Measurements from ENCODE around the gene TAF6L. TPM values are rescaled to one million over a fixed set of nuclear protein-coding genes. Genes with fewer than 3 reads are reported as not detected.
"Not testable (repeated sequence)": the region's sequence is repeated elsewhere in the genome, so short reads cannot be mapped to it uniquely, and the experiment has no call there.

TAF6L gene
- total and polyA plus RNA-seq, 10 donors = 11.9 to 37.5 (median 22.4) TPM

DNA sequence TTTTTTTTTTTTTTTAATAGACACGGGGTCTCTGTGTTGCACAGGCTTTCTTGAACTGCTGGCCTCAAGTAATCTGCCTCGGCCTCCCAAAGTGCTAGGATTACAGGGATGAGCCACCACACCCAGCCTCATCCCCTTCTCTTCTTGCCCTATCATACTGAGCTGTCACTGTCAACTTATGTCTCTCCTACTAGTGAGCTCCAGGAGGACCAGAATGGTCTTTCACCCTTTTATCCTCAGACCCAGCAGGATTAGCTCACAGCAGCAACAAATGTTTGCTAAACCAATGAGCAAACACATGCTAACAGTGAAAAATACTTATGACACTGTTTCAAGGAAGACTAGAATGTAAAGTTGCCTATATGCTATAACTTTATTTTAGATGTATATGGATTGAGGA lies 40.5 kb downstream of the TAF6L start:
- WGBS, 5 donors = 77 to 92% (median 84%) methylated on average over 2 of the region's 2 CpGs
- H3K4me3 ChIP-seq = no peak overlapping the region
- H3K9me3 ChIP-seq = no peaks in the 10 kb centered on the region
- TF ChIP-seq POLR2AphosphoS5 (IDR thresholded peaks at IDR 0.05) (no peak), POLR2A (IDR thresholded peaks at IDR 0.05) (no peak)
- TF ChIP-seq, protein P1, sequence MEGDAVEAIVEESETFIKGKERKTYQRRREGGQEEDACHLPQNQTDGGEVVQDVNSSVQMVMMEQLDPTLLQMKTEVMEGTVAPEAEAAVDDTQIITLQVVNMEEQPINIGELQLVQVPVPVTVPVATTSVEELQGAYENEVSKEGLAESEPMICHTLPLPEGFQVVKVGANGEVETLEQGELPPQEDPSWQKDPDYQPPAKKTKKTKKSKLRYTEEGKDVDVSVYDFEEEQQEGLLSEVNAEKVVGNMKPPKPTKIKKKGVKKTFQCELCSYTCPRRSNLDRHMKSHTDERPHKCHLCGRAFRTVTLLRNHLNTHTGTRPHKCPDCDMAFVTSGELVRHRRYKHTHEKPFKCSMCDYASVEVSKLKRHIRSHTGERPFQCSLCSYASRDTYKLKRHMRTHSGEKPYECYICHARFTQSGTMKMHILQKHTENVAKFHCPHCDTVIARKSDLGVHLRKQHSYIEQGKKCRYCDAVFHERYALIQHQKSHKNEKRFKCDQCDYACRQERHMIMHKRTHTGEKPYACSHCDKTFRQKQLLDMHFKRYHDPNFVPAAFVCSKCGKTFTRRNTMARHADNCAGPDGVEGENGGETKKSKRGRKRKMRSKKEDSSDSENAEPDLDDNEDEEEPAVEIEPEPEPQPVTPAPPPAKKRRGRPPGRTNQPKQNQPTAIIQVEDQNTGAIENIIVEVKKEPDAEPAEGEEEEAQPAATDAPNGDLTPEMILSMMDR (IDR thresholded peaks at IDR 0.05 in 8 of 11, conservative IDR thresholded peaks at IDR 0.05 in 3 of 11) = no peak
- H3K27ac ChIP-seq = no peak overlapping the region
- H3K27me3 ChIP-seq (replicated peaks in 1 of 7) = no peaks in the 10 kb centered on the region
- intact Hi-C loops (cut with DNase I; ENCODE audit: low total_unique reads) = no loop called here
- H3K4me1 ChIP-seq = peaks cover 0 to 23% (median 4%) of the 10 kb centered on the region in 6 donors
- H3K36me3 ChIP-seq = peaks cover 0 to 60% (median 5%) of the 10 kb centered on the region in 6 donors
- DNase-seq = no peak

GRCh38 chr11:62816557-62816956 lies 45.4 kb downstream of the TAF6L start:
- Histone ChIP-seq H3K27ac (peak overlapping the region in 7 of 8 donors; percentile 52 to 86 (median 78)), H3K4me1 (peaks cover 0 to 20% (median 0%) of the 10 kb centered on the region in 6 donors), H3K36me3 (peaks cover 0 to 94% (median 40%) of the 10 kb centered on the region in 6 donors), H3K4me3 (no peak overlapping the region), H3K9me3 (no peaks in the 10 kb centered on the region), H3K27me3 (replicated peaks in 1 of 7) (no peaks in the 10 kb centered on the region)
- intact Hi-C loops (cut with DNase I; ENCODE audit: low total_unique reads) = no loop called here
- WGBS, 5 donors = 45 to 84% (median 73%) methylated on average over 7 to 8 of the region's 8 CpGs
- TF ChIP-seq POLR2AphosphoS5 (IDR thresholded peaks at IDR 0.05) = no peak
- TF ChIP-seq, protein P1 (IDR thresholded peaks at IDR 0.05 in 8 of 11, conservative IDR thresholded peaks at IDR 0.05 in 3 of 11) = no peak
- TF ChIP-seq POLR2A (IDR thresholded peaks at IDR 0.05) = no peak
- no peak for DNase-seq

DNA sequence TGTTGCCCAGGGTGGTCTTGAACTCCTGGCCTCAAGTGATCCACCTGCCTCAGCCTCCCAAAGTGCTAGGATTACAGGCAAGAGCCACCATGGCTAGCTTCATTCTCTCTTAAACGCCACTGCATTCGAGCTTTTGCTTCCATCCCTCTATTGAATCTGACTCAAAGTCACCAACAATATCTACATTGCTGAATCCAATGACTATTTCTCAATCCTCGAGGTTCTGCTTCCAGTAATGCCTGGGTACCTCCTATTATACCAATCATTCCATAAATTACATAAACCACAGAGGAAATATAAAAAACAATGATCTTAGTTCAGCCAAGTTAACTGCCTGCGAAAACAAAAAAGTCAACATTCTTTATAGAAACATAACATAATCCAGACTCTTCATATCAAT lies 45.9 kb downstream of the TAF6L start:
- TF ChIP-seq, protein P1 (IDR thresholded peaks at IDR 0.05 in 8 of 11, conservative IDR thresholded peaks at IDR 0.05 in 3 of 11) = no peak
- TF ChIP-seq POLR2A (IDR thresholded peaks at IDR 0.05) (no peak), POLR2AphosphoS5 (IDR thresholded peaks at IDR 0.05) (no peak)
- 72 to 90% (median 82%) methylated on average over 4 of the region's 4 CpGs for WGBS, 5 donors
- Histone ChIP-seq H3K4me3 (no peak overlapping the region), H3K4me1 (peaks cover 0 to 20% (median 0%) of the 10 kb centered on the region in 6 donors), H3K27me3 (replicated peaks in 1 of 7) (no peaks in the 10 kb centered on the region), H3K27ac (peak overlapping the region in 7 of 8 donors; percentile 52 to 86 (median 78)), H3K36me3 (peaks cover 0 to 100% (median 45%) of the 10 kb centered on the region in 6 donors), H3K9me3 (no peaks in the 10 kb centered on the region)
- intact Hi-C loops (cut with DNase I; ENCODE audit: low total_unique reads) = no loop called here
- no peak for DNase-seq

DNA sequence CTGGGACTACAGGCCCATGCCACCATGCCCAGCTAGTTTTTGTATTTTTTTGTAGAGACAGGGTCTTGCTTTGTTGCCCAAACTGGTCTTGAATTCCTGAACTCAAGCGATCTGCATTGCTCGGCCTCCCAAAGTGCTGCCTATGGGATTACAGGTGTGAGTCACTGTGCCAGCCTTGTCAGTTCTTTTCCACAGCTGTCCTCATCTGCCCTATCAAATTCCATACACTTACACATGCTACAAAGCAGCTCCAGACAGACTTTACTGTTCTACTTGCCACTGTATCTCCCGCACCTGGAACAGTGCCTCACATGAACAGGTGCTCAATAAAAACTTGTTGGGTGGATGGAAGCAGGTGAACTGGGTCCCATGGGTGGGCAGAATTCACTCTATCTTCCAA lies 52.5 kb downstream of the TAF6L start:
- WGBS, 5 donors = 95 to 100% (median 96%) methylated on average over 3 of the region's 3 CpGs
- H3K27ac ChIP-seq = no peak overlapping the region
- TF ChIP-seq, protein P1 (IDR thresholded peaks at IDR 0.05 in 8 of 11, conservative IDR thresholded peaks at IDR 0.05 in 3 of 11) = no peak
- TF ChIP-seq POLR2A (IDR thresholded peaks at IDR 0.05) (no peak), POLR2AphosphoS5 (IDR thresholded peaks at IDR 0.05) (no peak)
- peaks cover 0 to 17% (median 9%) of the 10 kb centered on the region in 6 donors for H3K4me1 ChIP-seq
- H3K9me3 ChIP-seq = no peaks in the 10 kb centered on the region
- no peaks in the 10 kb centered on the region for H3K27me3 ChIP-seq (replicated peaks in 1 of 7)
- DNase-seq = no peak
- H3K4me3 ChIP-seq = no peak overlapping the region
- H3K36me3 ChIP-seq = peaks cover 11 to 100% (median 91%) of the 10 kb centered on the region in 6 donors
- intact Hi-C loops (cut with DNase I; ENCODE audit: low total_unique reads) = no loop called here

DNA sequence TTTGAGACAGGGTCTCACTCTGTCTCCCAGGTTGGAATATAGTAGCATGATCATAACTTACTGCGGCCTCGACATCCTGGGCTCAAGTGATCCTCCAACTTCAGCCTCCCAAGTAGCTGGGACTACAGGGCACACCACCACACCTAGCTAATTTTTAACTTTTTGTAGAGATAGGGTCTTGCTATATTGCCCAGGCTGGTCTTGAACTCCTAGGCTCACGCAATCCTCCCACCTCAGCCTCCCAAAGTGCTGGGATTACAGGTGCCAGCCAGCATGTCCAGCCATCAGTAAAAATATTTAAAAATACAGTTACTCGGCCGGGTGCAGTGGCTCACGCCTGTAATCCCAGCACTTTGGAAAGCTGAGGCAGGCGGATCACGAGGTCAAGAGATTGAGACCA lies 56.9 kb downstream of the TAF6L start:
- peaks cover 10 to 73% (median 51%) of the 10 kb centered on the region in 6 donors for H3K36me3 ChIP-seq
- H3K27ac ChIP-seq; intact Hi-C loops (cut with DNase I; ENCODE audit: low total_unique reads); H3K27me3 ChIP-seq (replicated peaks in 1 of 7); H3K4me3 ChIP-seq; H3K9me3 ChIP-seq: not testable (repeated sequence)
- WGBS, 5 donors = 90 to 98% (median 96%) methylated on average over 8 of the region's 8 CpGs
- H3K4me1 ChIP-seq = peaks cover 18 to 50% (median 40%) of the 10 kb centered on the region in 6 donors
- peak; percentile 41 for DNase-seq

All from spleen (tissue), 11 donors.